ENCODE results near the gene UBE2D3. TPM values are rescaled to one million over a fixed set of nuclear protein-coding genes. Genes with fewer than 3 reads are reported as not detected.

The UBE2D3 gene
- total RNA-seq, 1 experiment from 2014 or later: 351 TPM

DNA sequence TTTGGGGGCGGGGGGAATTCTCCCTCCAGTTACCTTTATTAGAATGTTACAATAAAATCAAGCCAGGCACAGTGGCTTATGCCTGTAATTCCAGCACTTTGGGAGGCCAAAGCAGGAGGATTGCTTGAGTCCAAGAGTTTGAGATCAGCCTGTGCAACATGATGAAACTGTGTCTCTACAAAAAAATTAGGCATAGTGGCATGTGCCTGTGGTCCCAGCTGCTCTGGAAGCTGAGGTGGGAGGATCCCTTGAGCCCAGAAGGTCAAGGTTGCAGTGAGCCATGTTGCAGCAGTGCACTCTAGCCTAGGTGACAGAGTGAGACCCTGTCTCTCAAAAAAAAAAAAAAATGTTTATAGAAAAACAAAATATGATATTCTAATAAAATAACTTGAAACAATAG is 5.3 kb upstream of the UBE2D3 start (continued):
- TF ChIP-seq, protein P1, sequence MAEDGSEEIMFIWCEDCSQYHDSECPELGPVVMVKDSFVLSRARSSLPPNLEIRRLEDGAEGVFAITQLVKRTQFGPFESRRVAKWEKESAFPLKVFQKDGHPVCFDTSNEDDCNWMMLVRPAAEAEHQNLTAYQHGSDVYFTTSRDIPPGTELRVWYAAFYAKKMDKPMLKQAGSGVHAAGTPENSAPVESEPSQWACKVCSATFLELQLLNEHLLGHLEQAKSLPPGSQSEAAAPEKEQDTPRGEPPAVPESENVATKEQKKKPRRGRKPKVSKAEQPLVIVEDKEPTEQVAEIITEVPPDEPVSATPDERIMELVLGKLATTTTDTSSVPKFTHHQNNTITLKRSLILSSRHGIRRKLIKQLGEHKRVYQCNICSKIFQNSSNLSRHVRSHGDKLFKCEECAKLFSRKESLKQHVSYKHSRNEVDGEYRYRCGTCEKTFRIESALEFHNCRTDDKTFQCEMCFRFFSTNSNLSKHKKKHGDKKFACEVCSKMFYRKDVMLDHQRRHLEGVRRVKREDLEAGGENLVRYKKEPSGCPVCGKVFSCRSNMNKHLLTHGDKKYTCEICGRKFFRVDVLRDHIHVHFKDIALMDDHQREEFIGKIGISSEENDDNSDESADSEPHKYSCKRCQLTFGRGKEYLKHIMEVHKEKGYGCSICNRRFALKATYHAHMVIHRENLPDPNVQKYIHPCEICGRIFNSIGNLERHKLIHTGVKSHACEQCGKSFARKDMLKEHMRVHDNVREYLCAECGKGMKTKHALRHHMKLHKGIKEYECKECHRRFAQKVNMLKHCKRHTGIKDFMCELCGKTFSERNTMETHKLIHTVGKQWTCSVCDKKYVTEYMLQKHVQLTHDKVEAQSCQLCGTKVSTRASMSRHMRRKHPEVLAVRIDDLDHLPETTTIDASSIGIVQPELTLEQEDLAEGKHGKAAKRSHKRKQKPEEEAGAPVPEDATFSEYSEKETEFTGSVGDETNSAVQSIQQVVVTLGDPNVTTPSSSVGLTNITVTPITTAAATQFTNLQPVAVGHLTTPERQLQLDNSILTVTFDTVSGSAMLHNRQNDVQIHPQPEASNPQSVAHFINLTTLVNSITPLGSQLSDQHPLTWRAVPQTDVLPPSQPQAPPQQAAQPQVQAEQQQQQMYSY (CRISPR knock-in tag; IDR thresholded peaks at IDR 0.05): no peak
- TF ChIP-seq, protein P2, sequence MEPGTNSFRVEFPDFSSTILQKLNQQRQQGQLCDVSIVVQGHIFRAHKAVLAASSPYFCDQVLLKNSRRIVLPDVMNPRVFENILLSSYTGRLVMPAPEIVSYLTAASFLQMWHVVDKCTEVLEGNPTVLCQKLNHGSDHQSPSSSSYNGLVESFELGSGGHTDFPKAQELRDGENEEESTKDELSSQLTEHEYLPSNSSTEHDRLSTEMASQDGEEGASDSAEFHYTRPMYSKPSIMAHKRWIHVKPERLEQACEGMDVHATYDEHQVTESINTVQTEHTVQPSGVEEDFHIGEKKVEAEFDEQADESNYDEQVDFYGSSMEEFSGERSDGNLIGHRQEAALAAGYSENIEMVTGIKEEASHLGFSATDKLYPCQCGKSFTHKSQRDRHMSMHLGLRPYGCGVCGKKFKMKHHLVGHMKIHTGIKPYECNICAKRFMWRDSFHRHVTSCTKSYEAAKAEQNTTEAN (CRISPR knock-in tag; IDR thresholded peaks at IDR 0.05): no peak
- TF ChIP-seq, protein P3, sequence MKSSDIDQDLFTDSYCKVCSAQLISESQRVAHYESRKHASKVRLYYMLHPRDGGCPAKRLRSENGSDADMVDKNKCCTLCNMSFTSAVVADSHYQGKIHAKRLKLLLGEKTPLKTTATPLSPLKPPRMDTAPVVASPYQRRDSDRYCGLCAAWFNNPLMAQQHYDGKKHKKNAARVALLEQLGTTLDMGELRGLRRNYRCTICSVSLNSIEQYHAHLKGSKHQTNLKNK (CRISPR knock-in tag; IDR thresholded peaks at IDR 0.05): no peak
- TF ChIP-seq, protein P4, sequence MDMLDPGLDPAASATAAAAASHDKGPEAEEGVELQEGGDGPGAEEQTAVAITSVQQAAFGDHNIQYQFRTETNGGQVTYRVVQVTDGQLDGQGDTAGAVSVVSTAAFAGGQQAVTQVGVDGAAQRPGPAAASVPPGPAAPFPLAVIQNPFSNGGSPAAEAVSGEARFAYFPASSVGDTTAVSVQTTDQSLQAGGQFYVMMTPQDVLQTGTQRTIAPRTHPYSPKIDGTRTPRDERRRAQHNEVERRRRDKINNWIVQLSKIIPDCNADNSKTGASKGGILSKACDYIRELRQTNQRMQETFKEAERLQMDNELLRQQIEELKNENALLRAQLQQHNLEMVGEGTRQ (CRISPR knock-in tag; IDR thresholded peaks at IDR 0.05): no peak

DNA sequence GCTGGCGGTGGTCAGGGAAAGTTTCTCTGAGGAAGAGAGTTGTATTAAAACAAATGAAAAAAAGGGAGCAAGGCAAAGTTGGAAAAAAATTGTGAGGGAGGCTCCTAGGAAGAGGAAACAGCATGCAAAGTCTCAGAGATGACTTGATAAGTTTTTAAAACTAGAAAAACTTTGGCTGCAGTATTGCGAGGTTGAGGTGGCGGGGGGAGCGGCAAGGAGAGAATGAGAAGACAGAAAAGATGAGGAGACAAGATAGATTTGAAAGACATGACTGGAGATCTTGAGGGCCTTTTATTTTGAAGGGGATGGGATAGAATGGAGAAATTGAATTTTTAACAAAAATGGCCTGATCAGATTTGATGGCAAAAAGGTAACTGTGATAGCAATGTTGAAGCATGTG is 4.8 kb upstream of the UBE2D3 start:
- no peak for DNase-seq (ENCODE audit: low spot score)
- Mint-ChIP-seq H3K36me3 (no peaks in the 10 kb centered on the region), H3K4me3 (no peak overlapping the region), H3K27ac (peak overlapping the region; percentile 84), H3K4me1 (peaks cover 36% of the 10 kb centered on the region), H3K27me3 (ENCODE audit: low read depth) (no peaks in the 10 kb centered on the region), H3K9me3 (no peaks in the 10 kb centered on the region)
- no peak for ATAC-seq
- ChIA-PET POLR2A (no interaction called here), CTCF (no interaction called here)
- TF ChIP-seq TEAD1 (CRISPR knock-in tag; IDR thresholded peaks at IDR 0.05): no peak
- TF ChIP-seq, protein P5, sequence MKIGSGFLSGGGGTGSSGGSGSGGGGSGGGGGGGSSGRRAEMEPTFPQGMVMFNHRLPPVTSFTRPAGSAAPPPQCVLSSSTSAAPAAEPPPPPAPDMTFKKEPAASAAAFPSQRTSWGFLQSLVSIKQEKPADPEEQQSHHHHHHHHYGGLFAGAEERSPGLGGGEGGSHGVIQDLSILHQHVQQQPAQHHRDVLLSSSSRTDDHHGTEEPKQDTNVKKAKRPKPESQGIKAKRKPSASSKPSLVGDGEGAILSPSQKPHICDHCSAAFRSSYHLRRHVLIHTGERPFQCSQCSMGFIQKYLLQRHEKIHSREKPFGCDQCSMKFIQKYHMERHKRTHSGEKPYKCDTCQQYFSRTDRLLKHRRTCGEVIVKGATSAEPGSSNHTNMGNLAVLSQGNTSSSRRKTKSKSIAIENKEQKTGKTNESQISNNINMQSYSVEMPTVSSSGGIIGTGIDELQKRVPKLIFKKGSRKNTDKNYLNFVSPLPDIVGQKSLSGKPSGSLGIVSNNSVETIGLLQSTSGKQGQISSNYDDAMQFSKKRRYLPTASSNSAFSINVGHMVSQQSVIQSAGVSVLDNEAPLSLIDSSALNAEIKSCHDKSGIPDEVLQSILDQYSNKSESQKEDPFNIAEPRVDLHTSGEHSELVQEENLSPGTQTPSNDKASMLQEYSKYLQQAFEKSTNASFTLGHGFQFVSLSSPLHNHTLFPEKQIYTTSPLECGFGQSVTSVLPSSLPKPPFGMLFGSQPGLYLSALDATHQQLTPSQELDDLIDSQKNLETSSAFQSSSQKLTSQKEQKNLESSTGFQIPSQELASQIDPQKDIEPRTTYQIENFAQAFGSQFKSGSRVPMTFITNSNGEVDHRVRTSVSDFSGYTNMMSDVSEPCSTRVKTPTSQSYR (CRISPR knock-in tag; IDR thresholded peaks at IDR 0.05): no peak
- TF ChIP-seq, protein P6, sequence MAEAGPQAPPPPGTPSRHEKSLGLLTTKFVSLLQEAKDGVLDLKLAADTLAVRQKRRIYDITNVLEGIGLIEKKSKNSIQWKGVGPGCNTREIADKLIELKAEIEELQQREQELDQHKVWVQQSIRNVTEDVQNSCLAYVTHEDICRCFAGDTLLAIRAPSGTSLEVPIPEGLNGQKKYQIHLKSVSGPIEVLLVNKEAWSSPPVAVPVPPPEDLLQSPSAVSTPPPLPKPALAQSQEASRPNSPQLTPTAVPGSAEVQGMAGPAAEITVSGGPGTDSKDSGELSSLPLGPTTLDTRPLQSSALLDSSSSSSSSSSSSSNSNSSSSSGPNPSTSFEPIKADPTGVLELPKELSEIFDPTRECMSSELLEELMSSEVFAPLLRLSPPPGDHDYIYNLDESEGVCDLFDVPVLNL (CRISPR knock-in tag; IDR thresholded peaks at IDR 0.05; ENCODE audit: borderline replicate concordance, low read depth): no peak
- TF ChIP-seq, protein P7, sequence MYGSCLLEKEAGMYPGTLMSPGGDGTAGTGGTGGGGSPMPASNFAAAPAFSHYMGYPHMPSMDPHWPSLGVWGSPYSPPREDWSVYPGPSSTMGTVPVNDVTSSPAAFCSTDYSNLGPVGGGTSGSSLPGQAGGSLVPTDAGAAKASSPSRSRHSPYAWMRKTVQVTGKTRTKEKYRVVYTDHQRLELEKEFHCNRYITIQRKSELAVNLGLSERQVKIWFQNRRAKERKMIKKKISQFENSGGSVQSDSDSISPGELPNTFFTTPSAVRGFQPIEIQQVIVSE (CRISPR knock-in tag; IDR thresholded peaks at IDR 0.05; ENCODE audit: borderline replicate concordance): no peak
- no peak for TF ChIP-seq MYBL2 (CRISPR knock-in tag; IDR thresholded peaks at IDR 0.05)
- TF ChIP-seq ZNF138 (CRISPR knock-in tag; conservative IDR thresholded peaks at IDR 0.05): no peak
- TF ChIP-seq FOXK1 (CRISPR knock-in tag; IDR thresholded peaks at IDR 0.05): no peak
- TF ChIP-seq, protein P8, sequence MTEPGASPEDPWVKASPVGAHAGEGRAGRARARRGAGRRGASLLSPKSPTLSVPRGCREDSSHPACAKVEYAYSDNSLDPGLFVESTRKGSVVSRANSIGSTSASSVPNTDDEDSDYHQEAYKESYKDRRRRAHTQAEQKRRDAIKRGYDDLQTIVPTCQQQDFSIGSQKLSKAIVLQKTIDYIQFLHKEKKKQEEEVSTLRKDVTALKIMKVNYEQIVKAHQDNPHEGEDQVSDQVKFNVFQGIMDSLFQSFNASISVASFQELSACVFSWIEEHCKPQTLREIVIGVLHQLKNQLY (CRISPR knock-in tag; IDR thresholded peaks at IDR 0.05): no peak
- no peak for TF ChIP-seq ZNF671 (CRISPR knock-in tag; IDR thresholded peaks at IDR 0.05)
- no peak for TF ChIP-seq FOXP1 (CRISPR knock-in tag; IDR thresholded peaks at IDR 0.05; ENCODE audit: borderline replicate concordance)
- TF ChIP-seq ATF1 (CRISPR knock-in tag; IDR thresholded peaks at IDR 0.05): no peak
